GM23338 (cell line): ENCODE results near the gene TTBK2. TPM values are rescaled to one million over a fixed set of nuclear protein-coding genes. Genes with fewer than 3 reads are reported as not detected.

Experiments used
- ATAC-seq: fragments of 200-7000 bp; cut with Tn5 transposase; 3 replicates; pipeline ENCODE4 v1.9.1; 2020
- DNase-seq: peaks from one replicate; pipeline ENCODE4 v3.0.0-alpha.2; 2015; ENCODE audit warnings: low spot score
- H2AFZ ChIP-seq: fragments of 200-600 bp; sonication (generic); 2 replicates; pipeline ENCODE4 v1.8.0; 2016; ENCODE audit warnings: antibody characterized with exemption, mild to moderate bottlenecking, moderate library complexity
- H3F3A ChIP-seq: fragments of 200-600 bp; sonication (generic); replicated peaks from 2 replicates; pipeline ENCODE4 v1.8.0; 2017; ENCODE audit warnings: antibody characterized with exemption, mixed run types, low read depth
- H3K27ac ChIP-seq: fragments of 200-600 bp; sonication (generic); 2 replicates; pipeline ENCODE4 v1.6.1; 2016; ENCODE audit warnings: low read depth
- H3K27me3 ChIP-seq: fragments of 200-600 bp; sonication (generic); 2 replicates; pipeline ENCODE4 v1.8.0; 2016; ENCODE audit warnings: mild to moderate bottlenecking, mixed run types, moderate library complexity; ENCODE audit not compliant: insufficient read depth
- H3K36me3 ChIP-seq: fragments of 200-600 bp; sonication (generic); 2 replicates; pipeline ENCODE4 v1.8.0; 2016; ENCODE audit warnings: mild to moderate bottlenecking; ENCODE audit not compliant: insufficient read depth
- H3K4me1 ChIP-seq: fragments of 200-600 bp; sonication (generic); 2 replicates; pipeline ENCODE4 v1.8.0; 2016; ENCODE audit warnings: mild to moderate bottlenecking, moderate library complexity; ENCODE audit not compliant: insufficient read depth
- H3K4me2 ChIP-seq: fragments of 200-600 bp; sonication (generic); 2 replicates; pipeline ENCODE4 v1.7.1; 2017; ENCODE audit warnings: mixed run types
- H3K4me3 ChIP-seq: fragments of 200-600 bp; sonication (generic); 2 replicates; pipeline ENCODE4 v1.6.1; 2016; ENCODE audit warnings: mixed run types
- H3K79me2 ChIP-seq: fragments of 200-600 bp; sonication (generic); replicated peaks from 2 replicates; pipeline ENCODE4 v1.8.0; 2017; ENCODE audit warnings: mild to moderate bottlenecking; ENCODE audit not compliant: insufficient read depth
- H3K9me2 ChIP-seq: fragments of 200-600 bp; sonication (generic); 2 replicates; pipeline ENCODE4 v1.8.0; 2017; ENCODE audit not compliant: insufficient read depth
- H4K20me1 ChIP-seq: fragments of 200-600 bp; sonication (generic); replicated peaks from 2 replicates; pipeline ENCODE4 v1.8.0; 2017; ENCODE audit warnings: mild to moderate bottlenecking; ENCODE audit not compliant: insufficient read depth
- H3K27ac Mint-ChIP-seq: 2 replicates; pipeline ENCODE4 v1.8.0; 2020; ENCODE audit warnings: inconsistent platforms, mild to moderate bottlenecking, moderate library complexity, mixed read lengths
- H3K27me3 Mint-ChIP-seq: 3 replicates; pipeline ENCODE4 v1.8.0; 2022; ENCODE audit warnings: low read depth, mild to moderate bottlenecking, moderate library complexity, mixed read lengths, inconsistent platforms; ENCODE audit not compliant: insufficient read depth, poor library complexity
- H3K36me3 Mint-ChIP-seq: 3 replicates; pipeline ENCODE4 v1.8.0; 2021; ENCODE audit warnings: low read depth, mild to moderate bottlenecking, inconsistent platforms, moderate library complexity, mixed read lengths
- H3K4me1 Mint-ChIP-seq: 3 replicates; pipeline ENCODE4 v1.8.0; 2020; ENCODE audit warnings: mild to moderate bottlenecking, inconsistent platforms, mixed read lengths
- H3K4me3 Mint-ChIP-seq: 3 replicates; pipeline ENCODE4 v1.8.0; 2021; ENCODE audit warnings: moderate library complexity, mild to moderate bottlenecking, inconsistent platforms, mixed read lengths
- H3K9me3 Mint-ChIP-seq: 3 replicates; pipeline ENCODE4 v1.8.0; 2020; ENCODE audit warnings: moderate library complexity, mild to moderate bottlenecking, inconsistent platforms, mixed read lengths
- CREB1 ChIP-seq: fragments of 250-450 bp; sonication (Bioruptor Pico); IDR thresholded peaks from 2 replicates; pipeline ENCODE4 v1.5.0; 2020; ENCODE audit warnings: low read depth, mild to moderate bottlenecking, moderate library complexity
- CTCF ChIP-seq, 2 experiments: fragments of 200-600 bp in 1 of 2; sonication (generic) in 1 of 2; conservative IDR thresholded peaks; 2 replicates each; pipeline versions ENCODE4 v1.5.1 to v1.6.1; 2016 to 2017; ENCODE audit warnings: antibody characterized with exemption in 2 of 2, low read depth in 2 of 2, mild to moderate bottlenecking in 2 of 2, moderate library complexity in 1 of 2
- ETS1 ChIP-seq: IDR thresholded peaks from 2 replicates; pipeline ENCODE4 v1.6.1; 2016; ENCODE audit warnings: antibody characterized with exemption
- EZH2 ChIP-seq: fragments of 200-600 bp; sonication (generic); IDR thresholded peaks from one replicate; pipeline ENCODE4 v1.8.0; 2017; ENCODE audit warnings: antibody characterized with exemption, mild to moderate bottlenecking, low read depth; ENCODE audit not compliant: unreplicated experiment
- EZH2phosphoT487 ChIP-seq: fragments of 200-600 bp; sonication (generic); IDR thresholded peaks from one replicate; pipeline ENCODE4 v1.8.1; 2018; ENCODE audit warnings: antibody characterized with exemption; ENCODE audit not compliant: unreplicated experiment
- JUNB ChIP-seq: IDR thresholded peaks from one replicate; pipeline ENCODE4 v1.6.1; 2016; ENCODE audit warnings: antibody characterized with exemption; ENCODE audit not compliant: unreplicated experiment
- NANOG ChIP-seq: IDR thresholded peaks from 2 replicates; pipeline ENCODE4 v1.6.1; 2016; ENCODE audit warnings: antibody characterized with exemption, borderline replicate concordance
- STAT1 ChIP-seq: IDR thresholded peaks from one replicate; pipeline ENCODE4 v1.6.1; 2016; ENCODE audit warnings: antibody characterized with exemption; ENCODE audit not compliant: unreplicated experiment
- ZNF462 ChIP-seq: fragments of 250-450 bp; sonication (Bioruptor Pico); IDR thresholded peaks from 2 replicates; pipeline ENCODE4 v1.5.0; 2020; ENCODE audit warnings: mild to moderate bottlenecking, moderate library complexity
- polyA plus RNA-seq: library from polyadenylated mRNA; unstranded; fragments of >200 nt; fragmentation: Nextera tagmentation; extraction: Ambion mirVana; gene quantifications from 2 replicates; pipeline ENCODE4 v1.2.1, GENCODE V29; 2016
- total RNA-seq: library from RNA; depleted of rRNA; stranded (reverse); fragments of >200 nt; shearing (Covaris generic); gene quantifications from 2 replicates; pipeline ENCODE4 v1.2.3, GENCODE V29; 2014

Gene TTBK2
- total and polyA plus RNA-seq, 2 experiments from 2014 or later = 5.8 to 15.9 TPM

GRCh38 chr15:42693496-42693895 is 227.1 kb downstream of the TTBK2 start:
- DNase-seq (no peak), ATAC-seq (no peak)
- no peak overlapping the region for H3K27ac ChIP-seq
- TF ChIP-seq NANOG (no peak), EZH2 (no peak), JUNB (no peak), CTCF (conservative IDR thresholded peaks at IDR 0.05; ENCODE audit: low read depth in 2 of 2) (no peak), EZH2phosphoT487 (no peak)
- Mint-ChIP-seq H3K27ac (peak overlapping the region; percentile 55; the same call in 1 of the 2 replicates), H3K27me3 (peaks cover 11% of the 10 kb centered on the region), H3K36me3 (peaks cover 4% of the 10 kb centered on the region; the same call in 1 of the 3 replicates), H3K9me3 (no peaks in the 10 kb centered on the region), H3K4me3 (no peak overlapping the region), H3K4me1 (no peaks in the 10 kb centered on the region)
- H3K27me3 ChIP-seq = no peaks in the 10 kb centered on the region
- no peak overlapping the region for H3K4me2 ChIP-seq
- H3K79me2 ChIP-seq = no peaks in the 10 kb centered on the region
- H3K36me3 ChIP-seq = no peaks in the 10 kb centered on the region
- H3F3A ChIP-seq = no peaks in the 10 kb centered on the region
- H4K20me1 ChIP-seq = no peaks in the 10 kb centered on the region
- H3K9me2 ChIP-seq = no peaks in the 10 kb centered on the region
- no peak overlapping the region for H2AFZ ChIP-seq
- no peak overlapping the region for H3K4me3 ChIP-seq
- H3K4me1 ChIP-seq = no peaks in the 10 kb centered on the region

- Histone ChIP-seq H2AFZ (no peak overlapping the region), H3K27me3 (no peaks in the 10 kb centered on the region), H3K4me3 (no peak overlapping the region), H4K20me1 (no peaks in the 10 kb centered on the region), H3K79me2 (no peaks in the 10 kb centered on the region), H3K9me2 (no peaks in the 10 kb centered on the region), H3K27ac (no peak overlapping the region), H3F3A (no peaks in the 10 kb centered on the region), H3K4me2 (no peak overlapping the region), H3K4me1 (no peaks in the 10 kb centered on the region), H3K36me3 (no peaks in the 10 kb centered on the region)
- H3K36me3 Mint-ChIP-seq = peaks cover 4% of the 10 kb centered on the region; the same call in 1 of the 3 replicates
- no peak overlapping the region for H3K27ac Mint-ChIP-seq
- no peaks in the 10 kb centered on the region for H3K9me3 Mint-ChIP-seq
- no peak overlapping the region for H3K4me3 Mint-ChIP-seq
- DNase-seq (no peak), ATAC-seq (no peak)
- H3K27me3 Mint-ChIP-seq = peaks cover 11% of the 10 kb centered on the region
- H3K4me1 Mint-ChIP-seq = no peaks in the 10 kb centered on the region
- TF ChIP-seq ZNF462 (CRISPR knock-in tag) (no peak), JUNB (no peak), EZH2 (no peak), CTCF (conservative IDR thresholded peaks at IDR 0.05; ENCODE audit: low read depth in 2 of 2) (no peak), CREB1 (CRISPR knock-in tag) (no peak), ETS1 (no peak), STAT1 (no peak)
These were observed 227.6 kb downstream of the TTBK2 start for GRCh38 chr15:42692997-42693396.
